WTC11 (cell line): ENCODE results near the gene BTBD9. TPM values are rescaled to one million over a fixed set of nuclear protein-coding genes. Genes with fewer than 3 reads are reported as not detected.

ENCODE experiments used
- ATAC-seq: fragments of 200-7000 bp; cut with Tn5 transposase; 2 replicates; pipeline ENCODE4 v1.10.0; 2021; ENCODE audit warnings: mild to moderate bottlenecking, moderate library complexity
- CTCF ChIA-PET: fragments of 300-600 bp; sonication (Branson Sonifier 250); formaldehyde crosslinking; loops from one replicate; lab custom pipeline; 2021; ENCODE audit warnings: antibody characterized with exemption; lab: Charles Lee
- POLR2A ChIA-PET: fragments of 350-600 bp; sonication (Branson Sonifier 250); formaldehyde crosslinking; loops from one replicate; lab custom pipeline; 2021; ENCODE audit warnings: antibody characterized with exemption; lab: Charles Lee
- DNase-seq: peaks from one replicate; pipeline ENCODE4 v3.0.0; 2021; ENCODE audit warnings: low spot score
- H3K27ac Mint-ChIP-seq: 2 replicates; pipeline ENCODE4 v1.8.0; 2021; ENCODE audit warnings: mixed read lengths
- H3K27me3 Mint-ChIP-seq: 2 replicates; pipeline ENCODE4 v1.8.0; 2021; ENCODE audit warnings: low read depth, mild to moderate bottlenecking, moderate library complexity, mixed read lengths
- H3K36me3 Mint-ChIP-seq: 2 replicates; pipeline ENCODE4 v1.8.0; 2021; ENCODE audit warnings: mixed read lengths
- H3K4me1 Mint-ChIP-seq: 2 replicates; pipeline ENCODE4 v1.8.0; 2022; ENCODE audit warnings: mixed read lengths
- H3K4me3 Mint-ChIP-seq: 2 replicates; pipeline ENCODE4 v1.8.0; 2021; ENCODE audit warnings: mild to moderate bottlenecking, moderate library complexity, mixed read lengths
- H3K9me3 Mint-ChIP-seq: 2 replicates; pipeline ENCODE4 v1.8.0; 2021; ENCODE audit warnings: mixed read lengths
- CREB1 ChIP-seq: sonication (generic); formaldehyde crosslinking; IDR thresholded peaks from 2 replicates; pipeline ENCODE4 v1.8.0; 2023; ENCODE audit warnings: mild to moderate bottlenecking, missing genetic modification reagents
- FOXJ3 ChIP-seq: sonication (generic); formaldehyde crosslinking; IDR thresholded peaks from 2 replicates; pipeline ENCODE4 v1.9.0; 2021; ENCODE audit warnings: missing genetic modification reagents, mild to moderate bottlenecking, borderline replicate concordance
- FOXK1 ChIP-seq: sonication (generic); formaldehyde crosslinking; IDR thresholded peaks from 2 replicates; pipeline ENCODE4 v1.8.0; 2022; ENCODE audit warnings: mild to moderate bottlenecking, moderate library complexity, missing genetic modification reagents
- FOXP4 ChIP-seq: sonication (generic); formaldehyde crosslinking; IDR thresholded peaks from 2 replicates; pipeline ENCODE4 v1.8.0; 2022; ENCODE audit warnings: mild to moderate bottlenecking, missing genetic modification reagents
- GTF2I ChIP-seq: fragments of 250-450 bp; sonication (Bioruptor Pico); conservative IDR thresholded peaks from 2 replicates; pipeline ENCODE4 v1.4.0; 2021; ENCODE audit warnings: mild to moderate bottlenecking
- IRF1 ChIP-seq: sonication (generic); formaldehyde crosslinking; IDR thresholded peaks from 2 replicates; pipeline ENCODE4 v1.8.0; 2023; ENCODE audit warnings: missing genetic modification reagents
- KAT7 ChIP-seq: sonication (generic); formaldehyde crosslinking; IDR thresholded peaks from 2 replicates; pipeline ENCODE4 v1.8.1; 2023; ENCODE audit warnings: missing genetic modification reagents, mild to moderate bottlenecking, borderline replicate concordance
- MAX ChIP-seq: sonication (generic); formaldehyde crosslinking; IDR thresholded peaks from 2 replicates; pipeline ENCODE4 v1.8.0; 2022; ENCODE audit warnings: mild to moderate bottlenecking, missing genetic modification reagents
- MXD4 ChIP-seq: fragments of 250-450 bp; sonication (Bioruptor Pico); IDR thresholded peaks from 2 replicates; pipeline ENCODE4 v1.8.0; 2021; ENCODE audit warnings: mild to moderate bottlenecking, moderate library complexity, borderline replicate concordance
- NR2C2 ChIP-seq: sonication (generic); formaldehyde crosslinking; IDR thresholded peaks from 2 replicates; pipeline ENCODE4 v1.8.0; 2022; ENCODE audit warnings: mild to moderate bottlenecking, missing genetic modification reagents
- SOX15 ChIP-seq: fragments of 250-450 bp; sonication (Bioruptor Pico); IDR thresholded peaks from 2 replicates; pipeline ENCODE4 v1.9.0; 2021; ENCODE audit warnings: mild to moderate bottlenecking
- TEAD1 ChIP-seq: sonication (generic); formaldehyde crosslinking; IDR thresholded peaks from 2 replicates; pipeline ENCODE4 v1.8.0; 2022; ENCODE audit warnings: mild to moderate bottlenecking, missing genetic modification reagents
- ZNF121 ChIP-seq: sonication (generic); formaldehyde crosslinking; IDR thresholded peaks from 2 replicates; pipeline ENCODE4 v1.8.0; 2023; ENCODE audit warnings: missing genetic modification reagents
- ZNF263 ChIP-seq: sonication (generic); formaldehyde crosslinking; IDR thresholded peaks from 2 replicates; pipeline ENCODE4 v1.8.1; 2022; ENCODE audit warnings: low read depth, mild to moderate bottlenecking, moderate library complexity, missing genetic modification reagents
- ZNF281 ChIP-seq: sonication (generic); formaldehyde crosslinking; IDR thresholded peaks from 2 replicates; pipeline ENCODE4 v1.8.0; 2023; ENCODE audit warnings: mild to moderate bottlenecking, missing genetic modification reagents
- ZNF317 ChIP-seq: sonication (generic); formaldehyde crosslinking; IDR thresholded peaks from 2 replicates; pipeline ENCODE4 v1.8.1; 2023; ENCODE audit warnings: low read depth, mild to moderate bottlenecking, moderate library complexity, missing genetic modification reagents, borderline replicate concordance
- total RNA-seq: library from RNA; stranded (reverse); gene quantifications from 3 replicates; pipeline ENCODE4 v1.2.3, GENCODE V29; 2021
- TF ChIP-seq, protein P1 (sequence below): sonication (generic); formaldehyde crosslinking; conservative IDR thresholded peaks from 2 replicates; pipeline ENCODE4 v1.8.1; 2022; ENCODE audit warnings: mild to moderate bottlenecking, missing genetic modification reagents
- TF ChIP-seq, protein P2 (sequence below): sonication (generic); formaldehyde crosslinking; IDR thresholded peaks from 2 replicates; pipeline ENCODE4 v1.8.0; 2022; ENCODE audit warnings: mild to moderate bottlenecking, missing genetic modification reagents

The BTBD9 gene
- total RNA-seq, 1 experiment from 2014 or later, result 4.2 TPM

GRCh38 chr6:38198219-38198618, 441.5 kb downstream of the BTBD9 start (continued):
- no peak for TF ChIP-seq ZNF263 (CRISPR knock-in tag)
- TF ChIP-seq, protein P1, sequence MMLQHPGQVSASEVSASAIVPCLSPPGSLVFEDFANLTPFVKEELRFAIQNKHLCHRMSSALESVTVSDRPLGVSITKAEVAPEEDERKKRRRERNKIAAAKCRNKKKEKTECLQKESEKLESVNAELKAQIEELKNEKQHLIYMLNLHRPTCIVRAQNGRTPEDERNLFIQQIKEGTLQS (CRISPR knock-in tag), result no peak
- TF ChIP-seq CREB1 (CRISPR knock-in tag), result no peak
- TF ChIP-seq TEAD1 (CRISPR knock-in tag), result no peak
- no peak for TF ChIP-seq FOXK1 (CRISPR knock-in tag)
- TF ChIP-seq NR2C2 (CRISPR knock-in tag), result no peak
- TF ChIP-seq, all 79 proteins: peak for 0

DNA sequence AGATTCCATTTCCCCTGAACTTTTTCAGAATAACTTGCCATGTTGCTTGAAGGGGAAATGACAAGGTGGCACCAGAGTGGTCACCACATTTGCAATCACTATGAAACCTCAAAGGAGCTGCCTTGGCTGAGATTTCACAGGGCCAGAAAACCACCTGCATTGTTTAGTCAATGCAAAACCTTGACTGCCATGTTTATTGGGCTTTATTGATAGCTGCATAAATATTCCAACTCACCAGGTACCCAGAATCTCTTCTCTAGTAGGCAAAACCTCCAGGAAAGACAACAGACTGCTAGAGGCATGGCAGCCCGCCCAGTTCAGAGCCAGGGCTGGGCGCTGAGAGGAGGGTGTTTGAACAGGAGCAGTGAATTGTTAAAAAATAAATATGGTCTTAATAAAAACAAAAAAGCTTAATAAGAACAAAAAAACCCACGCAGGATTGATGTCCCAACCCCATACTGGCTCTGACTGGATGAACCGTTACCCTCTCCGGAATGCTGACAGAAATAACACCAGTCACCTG, 444.6 kb downstream of the BTBD9 start:
- Mint-ChIP-seq H3K36me3 (no peaks in the 10 kb centered on the region), H3K27ac (no peak overlapping the region), H3K4me1 (peaks cover 35% of the 10 kb centered on the region), H3K4me3 (no peak overlapping the region), H3K27me3 (no peaks in the 10 kb centered on the region), H3K9me3 (no peaks in the 10 kb centered on the region)
- CTCF ChIA-PET, result interaction anchor here (1.8 to 2.7 kb wide), 2 partner anchors 15 to 299 kb away, joined by 4 to 6 read pairs; no protein-coding TSS in a partner anchor
- ATAC-seq (no peak), DNase-seq (no peak)
- TF ChIP-seq KAT7 (CRISPR knock-in tag) (no peak), SOX15 (CRISPR knock-in tag) (no peak), FOXK1 (CRISPR knock-in tag) (no peak), ZNF317 (CRISPR knock-in tag) (no peak), IRF1 (CRISPR knock-in tag) (no peak), FOXJ3 (CRISPR knock-in tag) (no peak), ZNF281 (CRISPR knock-in tag) (no peak), CREB1 (CRISPR knock-in tag) (no peak), MAX (CRISPR knock-in tag) (no peak), MXD4 (CRISPR knock-in tag) (no peak), FOXP4 (no peak), GTF2I (CRISPR knock-in tag) (no peak), ZNF121 (no peak)
- TF ChIP-seq, protein P2, sequence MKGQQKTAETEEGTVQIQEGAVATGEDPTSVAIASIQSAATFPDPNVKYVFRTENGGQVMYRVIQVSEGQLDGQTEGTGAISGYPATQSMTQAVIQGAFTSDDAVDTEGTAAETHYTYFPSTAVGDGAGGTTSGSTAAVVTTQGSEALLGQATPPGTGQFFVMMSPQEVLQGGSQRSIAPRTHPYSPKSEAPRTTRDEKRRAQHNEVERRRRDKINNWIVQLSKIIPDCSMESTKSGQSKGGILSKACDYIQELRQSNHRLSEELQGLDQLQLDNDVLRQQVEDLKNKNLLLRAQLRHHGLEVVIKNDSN (CRISPR knock-in tag), result no peak
- POLR2A ChIA-PET, result no interaction called here
